GM23338 (cell line): Measurements from ENCODE around the gene OAT. TPM values are rescaled to one million over a fixed set of nuclear protein-coding genes. Genes with fewer than 3 reads are reported as not detected.

Source experiments
- ATAC-seq: fragments of 200-7000 bp; cut with Tn5 transposase; 3 replicates; pipeline ENCODE4 v1.9.1; 2020
- DNase-seq: peaks from one replicate; pipeline ENCODE4 v3.0.0-alpha.2; 2015; ENCODE audit warnings: low spot score
- H2AFZ ChIP-seq: fragments of 200-600 bp; sonication (generic); 2 replicates; pipeline ENCODE4 v1.8.0; 2016; ENCODE audit warnings: antibody characterized with exemption, mild to moderate bottlenecking, moderate library complexity
- H3F3A ChIP-seq: fragments of 200-600 bp; sonication (generic); replicated peaks from 2 replicates; pipeline ENCODE4 v1.8.0; 2017; ENCODE audit warnings: antibody characterized with exemption, mixed run types, low read depth
- H3K27ac ChIP-seq: fragments of 200-600 bp; sonication (generic); 2 replicates; pipeline ENCODE4 v1.6.1; 2016; ENCODE audit warnings: low read depth
- H3K27me3 ChIP-seq: fragments of 200-600 bp; sonication (generic); 2 replicates; pipeline ENCODE4 v1.8.0; 2016; ENCODE audit warnings: mild to moderate bottlenecking, mixed run types, moderate library complexity; ENCODE audit not compliant: insufficient read depth
- H3K36me3 ChIP-seq: fragments of 200-600 bp; sonication (generic); 2 replicates; pipeline ENCODE4 v1.8.0; 2016; ENCODE audit warnings: mild to moderate bottlenecking; ENCODE audit not compliant: insufficient read depth
- H3K4me1 ChIP-seq: fragments of 200-600 bp; sonication (generic); 2 replicates; pipeline ENCODE4 v1.8.0; 2016; ENCODE audit warnings: mild to moderate bottlenecking, moderate library complexity; ENCODE audit not compliant: insufficient read depth
- H3K4me2 ChIP-seq: fragments of 200-600 bp; sonication (generic); 2 replicates; pipeline ENCODE4 v1.7.1; 2017; ENCODE audit warnings: mixed run types
- H3K4me3 ChIP-seq: fragments of 200-600 bp; sonication (generic); 2 replicates; pipeline ENCODE4 v1.6.1; 2016; ENCODE audit warnings: mixed run types
- H3K79me2 ChIP-seq: fragments of 200-600 bp; sonication (generic); replicated peaks from 2 replicates; pipeline ENCODE4 v1.8.0; 2017; ENCODE audit warnings: mild to moderate bottlenecking; ENCODE audit not compliant: insufficient read depth
- H3K9me2 ChIP-seq: fragments of 200-600 bp; sonication (generic); 2 replicates; pipeline ENCODE4 v1.8.0; 2017; ENCODE audit not compliant: insufficient read depth
- H4K20me1 ChIP-seq: fragments of 200-600 bp; sonication (generic); replicated peaks from 2 replicates; pipeline ENCODE4 v1.8.0; 2017; ENCODE audit warnings: mild to moderate bottlenecking; ENCODE audit not compliant: insufficient read depth
- H3K27ac Mint-ChIP-seq: 2 replicates; pipeline ENCODE4 v1.8.0; 2020; ENCODE audit warnings: inconsistent platforms, mild to moderate bottlenecking, moderate library complexity, mixed read lengths
- H3K27me3 Mint-ChIP-seq: 3 replicates; pipeline ENCODE4 v1.8.0; 2022; ENCODE audit warnings: low read depth, mild to moderate bottlenecking, moderate library complexity, mixed read lengths, inconsistent platforms; ENCODE audit not compliant: insufficient read depth, poor library complexity
- H3K36me3 Mint-ChIP-seq: 3 replicates; pipeline ENCODE4 v1.8.0; 2021; ENCODE audit warnings: low read depth, mild to moderate bottlenecking, inconsistent platforms, moderate library complexity, mixed read lengths
- H3K4me1 Mint-ChIP-seq: 3 replicates; pipeline ENCODE4 v1.8.0; 2020; ENCODE audit warnings: mild to moderate bottlenecking, inconsistent platforms, mixed read lengths
- H3K4me3 Mint-ChIP-seq: 3 replicates; pipeline ENCODE4 v1.8.0; 2021; ENCODE audit warnings: moderate library complexity, mild to moderate bottlenecking, inconsistent platforms, mixed read lengths
- H3K9me3 Mint-ChIP-seq: 3 replicates; pipeline ENCODE4 v1.8.0; 2020; ENCODE audit warnings: moderate library complexity, mild to moderate bottlenecking, inconsistent platforms, mixed read lengths
- CREB1 ChIP-seq: fragments of 250-450 bp; sonication (Bioruptor Pico); IDR thresholded peaks from 2 replicates; pipeline ENCODE4 v1.5.0; 2020; ENCODE audit warnings: low read depth, mild to moderate bottlenecking, moderate library complexity
- CTCF ChIP-seq, 2 experiments: fragments of 200-600 bp in 1 of 2; sonication (generic) in 1 of 2; conservative IDR thresholded peaks; 2 replicates each; pipeline versions ENCODE4 v1.5.1 to v1.6.1; 2016 to 2017; ENCODE audit warnings: antibody characterized with exemption in 2 of 2, low read depth in 2 of 2, mild to moderate bottlenecking in 2 of 2, moderate library complexity in 1 of 2
- EZH2 ChIP-seq: fragments of 200-600 bp; sonication (generic); IDR thresholded peaks from one replicate; pipeline ENCODE4 v1.8.0; 2017; ENCODE audit warnings: antibody characterized with exemption, mild to moderate bottlenecking, low read depth; ENCODE audit not compliant: unreplicated experiment
- EZH2phosphoT487 ChIP-seq: fragments of 200-600 bp; sonication (generic); IDR thresholded peaks from one replicate; pipeline ENCODE4 v1.8.1; 2018; ENCODE audit warnings: antibody characterized with exemption; ENCODE audit not compliant: unreplicated experiment
- JUNB ChIP-seq: IDR thresholded peaks from one replicate; pipeline ENCODE4 v1.6.1; 2016; ENCODE audit warnings: antibody characterized with exemption; ENCODE audit not compliant: unreplicated experiment
- NANOG ChIP-seq: IDR thresholded peaks from 2 replicates; pipeline ENCODE4 v1.6.1; 2016; ENCODE audit warnings: antibody characterized with exemption, borderline replicate concordance
- POLR2AphosphoS5 ChIP-seq: IDR thresholded peaks from 2 replicates; pipeline ENCODE4 v1.6.1; 2016; ENCODE audit warnings: antibody characterized with exemption, low read depth
- STAT1 ChIP-seq: IDR thresholded peaks from one replicate; pipeline ENCODE4 v1.6.1; 2016; ENCODE audit warnings: antibody characterized with exemption; ENCODE audit not compliant: unreplicated experiment
- ZNF114 ChIP-seq: fragments of 250-450 bp; sonication (Bioruptor Pico); IDR thresholded peaks from 2 replicates; pipeline ENCODE4 v1.5.0; 2020; ENCODE audit warnings: mild to moderate bottlenecking, moderate library complexity
- ZNF331 ChIP-seq: fragments of 250-450 bp; sonication (Bioruptor Pico); IDR thresholded peaks from 2 replicates; pipeline ENCODE4 v1.5.0; 2020; ENCODE audit warnings: low read depth, mild to moderate bottlenecking, moderate library complexity
- ZNF462 ChIP-seq: fragments of 250-450 bp; sonication (Bioruptor Pico); IDR thresholded peaks from 2 replicates; pipeline ENCODE4 v1.5.0; 2020; ENCODE audit warnings: mild to moderate bottlenecking, moderate library complexity
- polyA plus RNA-seq: library from polyadenylated mRNA; unstranded; fragments of >200 nt; fragmentation: Nextera tagmentation; extraction: Ambion mirVana; gene quantifications from 2 replicates; pipeline ENCODE4 v1.2.1, GENCODE V29; 2016
- total RNA-seq: library from RNA; depleted of rRNA; stranded (reverse); fragments of >200 nt; shearing (Covaris generic); gene quantifications from 2 replicates; pipeline ENCODE4 v1.2.3, GENCODE V29; 2014
- TF ChIP-seq, protein P1 (sequence below): IDR thresholded peaks from 2 replicates; pipeline ENCODE4 v1.6.1; 2016; ENCODE audit warnings: antibody characterized with exemption
- TF ChIP-seq, protein P2 (sequence below): IDR thresholded peaks from one replicate; pipeline ENCODE4 v1.6.1; 2018; ENCODE audit warnings: antibody characterized with exemption; ENCODE audit not compliant: unreplicated experiment

OAT gene
- total and polyA plus RNA-seq, 2 experiments from 2014 or later: 131 to 139 TPM

DNA sequence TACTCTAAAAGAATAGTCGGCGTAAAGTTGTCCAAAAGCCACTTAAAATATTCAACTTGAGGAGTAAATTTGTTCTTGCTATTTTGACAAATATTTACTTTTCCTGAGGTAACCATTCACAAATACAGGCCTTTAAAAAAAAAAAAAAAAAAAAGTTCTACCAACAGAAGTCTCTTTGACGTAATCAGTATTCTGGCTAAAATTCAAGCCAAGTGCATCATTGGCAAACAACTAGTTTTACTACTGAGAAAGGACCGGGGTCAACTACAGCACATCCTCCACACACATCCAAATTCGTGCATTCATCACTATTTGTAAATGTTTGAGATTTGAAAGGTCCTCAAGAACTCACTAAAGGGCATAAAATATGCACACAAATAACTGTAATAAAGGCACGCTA is 2.0 kb downstream of the OAT start:
- Mint-ChIP-seq H3K27me3 (peaks cover 22% of the 10 kb centered on the region), H3K4me1 (peaks cover 30% of the 10 kb centered on the region), H3K36me3 (peaks cover 5% of the 10 kb centered on the region; the same call in 1 of the 3 replicates), H3K4me3 (peak overlapping the region; percentile 88; the same call in 2 of the 3 replicates), H3K9me3 (no peaks in the 10 kb centered on the region), H3K27ac (no peak overlapping the region)
- ATAC-seq (no peak), DNase-seq (no peak)
- no peaks in the 10 kb centered on the region; the same call in 1 of the 2 replicates for H3K36me3 ChIP-seq
- peaks cover 27% of the 10 kb centered on the region for H3K4me1 ChIP-seq
- no peaks in the 10 kb centered on the region for H3K9me2 ChIP-seq
- H3K4me2 ChIP-seq: peak overlapping the region; percentile 72
- TF ChIP-seq ZNF331 (CRISPR knock-in tag) (no peak), NANOG (no peak), ZNF114 (CRISPR knock-in tag) (no peak), CREB1 (CRISPR knock-in tag) (no peak), STAT1 (no peak), EZH2phosphoT487 (no peak), POLR2AphosphoS5 (no peak), ZNF462 (no peak), JUNB (no peak), CTCF (conservative IDR thresholded peaks at IDR 0.05; ENCODE audit: low read depth in 2 of 2) (no peak), EZH2 (no peak)
- TF ChIP-seq, protein P1, sequence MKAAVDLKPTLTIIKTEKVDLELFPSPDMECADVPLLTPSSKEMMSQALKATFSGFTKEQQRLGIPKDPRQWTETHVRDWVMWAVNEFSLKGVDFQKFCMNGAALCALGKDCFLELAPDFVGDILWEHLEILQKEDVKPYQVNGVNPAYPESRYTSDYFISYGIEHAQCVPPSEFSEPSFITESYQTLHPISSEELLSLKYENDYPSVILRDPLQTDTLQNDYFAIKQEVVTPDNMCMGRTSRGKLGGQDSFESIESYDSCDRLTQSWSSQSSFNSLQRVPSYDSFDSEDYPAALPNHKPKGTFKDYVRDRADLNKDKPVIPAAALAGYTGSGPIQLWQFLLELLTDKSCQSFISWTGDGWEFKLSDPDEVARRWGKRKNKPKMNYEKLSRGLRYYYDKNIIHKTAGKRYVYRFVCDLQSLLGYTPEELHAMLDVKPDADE: no peak
- TF ChIP-seq, protein P2, sequence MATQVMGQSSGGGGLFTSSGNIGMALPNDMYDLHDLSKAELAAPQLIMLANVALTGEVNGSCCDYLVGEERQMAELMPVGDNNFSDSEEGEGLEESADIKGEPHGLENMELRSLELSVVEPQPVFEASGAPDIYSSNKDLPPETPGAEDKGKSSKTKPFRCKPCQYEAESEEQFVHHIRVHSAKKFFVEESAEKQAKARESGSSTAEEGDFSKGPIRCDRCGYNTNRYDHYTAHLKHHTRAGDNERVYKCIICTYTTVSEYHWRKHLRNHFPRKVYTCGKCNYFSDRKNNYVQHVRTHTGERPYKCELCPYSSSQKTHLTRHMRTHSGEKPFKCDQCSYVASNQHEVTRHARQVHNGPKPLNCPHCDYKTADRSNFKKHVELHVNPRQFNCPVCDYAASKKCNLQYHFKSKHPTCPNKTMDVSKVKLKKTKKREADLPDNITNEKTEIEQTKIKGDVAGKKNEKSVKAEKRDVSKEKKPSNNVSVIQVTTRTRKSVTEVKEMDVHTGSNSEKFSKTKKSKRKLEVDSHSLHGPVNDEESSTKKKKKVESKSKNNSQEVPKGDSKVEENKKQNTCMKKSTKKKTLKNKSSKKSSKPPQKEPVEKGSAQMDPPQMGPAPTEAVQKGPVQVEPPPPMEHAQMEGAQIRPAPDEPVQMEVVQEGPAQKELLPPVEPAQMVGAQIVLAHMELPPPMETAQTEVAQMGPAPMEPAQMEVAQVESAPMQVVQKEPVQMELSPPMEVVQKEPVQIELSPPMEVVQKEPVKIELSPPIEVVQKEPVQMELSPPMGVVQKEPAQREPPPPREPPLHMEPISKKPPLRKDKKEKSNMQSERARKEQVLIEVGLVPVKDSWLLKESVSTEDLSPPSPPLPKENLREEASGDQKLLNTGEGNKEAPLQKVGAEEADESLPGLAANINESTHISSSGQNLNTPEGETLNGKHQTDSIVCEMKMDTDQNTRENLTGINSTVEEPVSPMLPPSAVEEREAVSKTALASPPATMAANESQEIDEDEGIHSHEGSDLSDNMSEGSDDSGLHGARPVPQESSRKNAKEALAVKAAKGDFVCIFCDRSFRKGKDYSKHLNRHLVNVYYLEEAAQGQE: no peak
- H3K27me3 ChIP-seq: 0 out of 2 replicates have a peak, but pooled peaks cover 4% of the 10 kb centered on the region
- H3K27ac ChIP-seq: no peak overlapping the region
- peaks cover 59% of the 10 kb centered on the region for H3K79me2 ChIP-seq
- no peak overlapping the region for H2AFZ ChIP-seq
- 0 out of 2 replicates have a peak overlapping the region, but pooled peaks have one; percentile 78 for H3K4me3 ChIP-seq
- H3F3A ChIP-seq: peaks cover 3% of the 10 kb centered on the region; the same call in 1 of the 2 replicates
- H4K20me1 ChIP-seq: peaks cover 21% of the 10 kb centered on the region
